GM18505 (cell line): ENCODE results near the gene FOXD1.

Experiments used
- ATAC-seq: cut with Tn5 transposase; IDR thresholded peaks from one replicate; pipeline ENCODE4 v1.9.1; 2021; ENCODE audit not compliant: unreplicated experiment
- POLR2A ChIP-seq: IDR thresholded peaks from 4 replicates; pipeline ENCODE4 v1.6.1; 2011; ENCODE audit warnings: borderline replicate concordance; ENCODE audit not compliant: insufficient read depth, insufficient read length; ENCODE audit errors: extremely low read depth

Gene FOXD1

GRCh38 chr5:73438645-73439470 lies 9.7 kb downstream of the FOXD1 start:
- no peak for ATAC-seq
- TF ChIP-seq POLR2A, result no peak

- TF ChIP-seq POLR2A, result no peak
- ATAC-seq, result no peak
Observed at GRCh38 chr5:73437777-73438644, 10.6 kb downstream of the FOXD1 start.

GRCh38 chr5:73437101-73437776 lies 11.3 kb downstream of the FOXD1 start:
- no peak for TF ChIP-seq POLR2A
- no peak for ATAC-seq

- TF ChIP-seq POLR2A, result no peak
- ATAC-seq, result no peak
Observed at GRCh38 chr5:73436535-73437100, 12.0 kb downstream of the FOXD1 start.

- TF ChIP-seq POLR2A, result no peak
- no peak for ATAC-seq
Observed at GRCh38 chr5:73435759-73436534, 12.6 kb downstream of the FOXD1 start.

GRCh38 chr5:73434907-73435306 lies 13.7 kb downstream of the FOXD1 start:
- ATAC-seq, result no peak

GRCh38 chr5:73434461-73434860 lies 14.1 kb downstream of the FOXD1 start:
- no peak for TF ChIP-seq POLR2A
- no peak for ATAC-seq

More at GRCh38 chr5:73434907-73435306, 13.7 kb downstream of the FOXD1 start:
- no peak for TF ChIP-seq POLR2A

- no peak for TF ChIP-seq POLR2A
- ATAC-seq, result no peak
Observed at GRCh38 chr5:73433982-73434342, 14.6 kb downstream of the FOXD1 start.

GRCh38 chr5:73433272-73433981 lies 15.2 kb downstream of the FOXD1 start:
- TF ChIP-seq POLR2A, result no peak
- no peak for ATAC-seq

- TF ChIP-seq POLR2A, result no peak
- no peak for ATAC-seq
Observed at GRCh38 chr5:73431204-73431851, 17.2 kb downstream of the FOXD1 start.

- TF ChIP-seq POLR2A, result no peak
- ATAC-seq, result no peak
Observed at GRCh38 chr5:73426034-73426433, 22.5 kb downstream of the FOXD1 start.
